PC-3 (cell line): ENCODE data around the gene TLN1. TPM values are rescaled to one million over a fixed set of nuclear protein-coding genes. Genes with fewer than 3 reads are reported as not detected.

ENCODE experiments used
- ATAC-seq: fragments of 200-7000 bp; cut with Tn5 transposase; 2 replicates; pipeline ENCODE4 v1.9.1; 2020; ENCODE audit warnings: mild to moderate bottlenecking, moderate library complexity
- BruUV-seq: library from RNA; stranded (reverse); fragments of 400-500 nt; replicated peaks from 2 replicates; lab custom pipeline; 2021; lab: Mats Ljungman, UMichigan
- CTCF ChIA-PET: fragments of 300-600 bp; sonication (Branson Sonifier 250); formaldehyde crosslinking; loops from one replicate; lab custom pipeline; 2022; ENCODE audit warnings: antibody characterized with exemption; lab: Charles Lee
- POLR2A ChIA-PET: fragments of 300-600 bp; sonication (Branson Sonifier 250); formaldehyde crosslinking; loops from one replicate; lab custom pipeline; 2022; ENCODE audit warnings: antibody characterized with exemption; ENCODE audit not compliant: unreplicated experiment; lab: Charles Lee
- DNase-seq: peaks from one replicate; pipeline ENCODE4 v3.0.0-alpha.2; 2015
- H2AFZ ChIP-seq: fragments of 300-600 bp; sonication (generic); 2 replicates; pipeline ENCODE4 v1.6.0; 2016; ENCODE audit warnings: antibody characterized with exemption, low read length
- H3F3A ChIP-seq: fragments of 300-600 bp; sonication (generic); one replicate; pipeline ENCODE4 v1.6.0; 2017; ENCODE audit warnings: antibody characterized with exemption, low read length, control low read depth, mild to moderate bottlenecking; ENCODE audit not compliant: unreplicated experiment
- H3K27ac ChIP-seq: fragments of 300-600 bp; sonication (generic); 2 replicates; pipeline ENCODE4 v1.5.1; 2016; ENCODE audit warnings: mild to moderate bottlenecking, low read length
- H3K27me3 ChIP-seq: fragments of 300-600 bp; sonication (generic); 2 replicates; pipeline ENCODE4 v1.6.1; 2016; ENCODE audit warnings: low read length, mixed read lengths
- H3K36me3 ChIP-seq: fragments of 300-600 bp; sonication (generic); 2 replicates; pipeline ENCODE4 v1.6.1; 2016; ENCODE audit warnings: low read depth, mixed run types, low read length, mixed read lengths
- H3K4me1 ChIP-seq: fragments of 300-600 bp; sonication (generic); 2 replicates; pipeline ENCODE4 v1.5.1; 2016; ENCODE audit warnings: low read length; ENCODE audit not compliant: insufficient read depth
- H3K4me2 ChIP-seq: fragments of 300-600 bp; sonication (generic); 2 replicates; pipeline ENCODE4 v1.6.0; 2016; ENCODE audit warnings: low read length
- H3K4me3 ChIP-seq: fragments of 300-600 bp; sonication (generic); 2 replicates; pipeline ENCODE4 v1.5.1; 2016; ENCODE audit warnings: mild to moderate bottlenecking, low read length, mixed read lengths
- H3K79me2 ChIP-seq: fragments of 300-600 bp; sonication (generic); 2 replicates; pipeline ENCODE4 v1.6.1; 2017; ENCODE audit warnings: low read length, mixed read lengths
- H3K9ac ChIP-seq: fragments of 300-600 bp; sonication (generic); 2 replicates; pipeline ENCODE4 v1.6.0; 2016; ENCODE audit warnings: mild to moderate bottlenecking, low read length
- H3K9me2 ChIP-seq: fragments of 300-600 bp; sonication (generic); replicated peaks from 2 replicates; pipeline ENCODE4 v1.6.1; 2016; ENCODE audit warnings: mixed run types, low read length, mixed read lengths
- H3K9me3 ChIP-seq: fragments of 300-600 bp; sonication (generic); 2 replicates; pipeline ENCODE4 v1.6.1; 2016; ENCODE audit warnings: low read length, mixed read lengths
- H4K20me1 ChIP-seq: fragments of 300-600 bp; sonication (generic); 2 replicates; pipeline ENCODE4 v1.6.1; 2016; ENCODE audit warnings: low read length, mixed read lengths
- CTCF ChIP-seq: fragments of 300-600 bp; sonication (generic); conservative IDR thresholded peaks from 2 replicates; pipeline ENCODE4 v1.5.1; 2017; ENCODE audit warnings: antibody characterized with exemption, low read depth, mild to moderate bottlenecking, low read length
- EZH2 ChIP-seq: fragments of 300-600 bp; sonication (generic); IDR thresholded peaks from one replicate; pipeline ENCODE4 v1.6.1; 2017; ENCODE audit warnings: antibody characterized with exemption, mild to moderate bottlenecking, low read length; ENCODE audit not compliant: unreplicated experiment
- EZH2phosphoT487 ChIP-seq: fragments of 300-600 bp; sonication (generic); IDR thresholded peaks from 2 replicates; pipeline ENCODE4 v1.6.1; 2018; ENCODE audit warnings: mild to moderate bottlenecking, antibody characterized with exemption, low read length, borderline replicate concordance
- intact Hi-C: fragments of 100-400 bp; cut with micrococcal nuclease; formaldehyde crosslinking; loops from 2 replicates; pipeline ENCODE4 v1.9.0; 2023
- total RNA-seq: library from RNA; depleted of rRNA; stranded (reverse); fragments of >200 nt; gene quantifications from 2 replicates; pipeline ENCODE4 v1.2.3, GENCODE V29; 2014

Gene TLN1
- total RNA-seq, 1 experiment from 2014 or later: 118 TPM

GRCh38 chr9:35700942-35701341 lies 31.1 kb downstream of the TLN1 start:
- Histone ChIP-seq H3K36me3 (peaks cover 50% of the 10 kb centered on the region), H3K4me2 (no peak overlapping the region), H3K9ac (no peak overlapping the region), H3K27me3 (no peaks in the 10 kb centered on the region), H4K20me1 (no peaks in the 10 kb centered on the region), H3K4me3 (no peak overlapping the region), H3K27ac (no peak overlapping the region), H3K4me1 (peaks cover 8% of the 10 kb centered on the region), H3F3A (no peaks in the 10 kb centered on the region), H3K9me3 (no peaks in the 10 kb centered on the region), H3K79me2 (no peaks in the 10 kb centered on the region), H3K9me2 (no peaks in the 10 kb centered on the region), H2AFZ (no peak overlapping the region)
- no peak for DNase-seq
- ChIA-PET POLR2A (no interaction called here), CTCF (no interaction called here)
- intact Hi-C loops: no loop called here
- no peak for TF ChIP-seq EZH2phosphoT487
- ATAC-seq: no peak
- BruUV-seq: no TSS peak

- ChIA-PET CTCF (no interaction called here), POLR2A (no interaction called here)
- Histone ChIP-seq H3K4me2 (no peak overlapping the region), H2AFZ (no peak overlapping the region), H3K79me2 (no peaks in the 10 kb centered on the region), H3K27me3 (no peaks in the 10 kb centered on the region), H3K4me1 (peaks cover 12% of the 10 kb centered on the region), H3K36me3 (peaks cover 45% of the 10 kb centered on the region), H3K4me3 (no peak overlapping the region), H3K9me3 (no peaks in the 10 kb centered on the region), H4K20me1 (no peaks in the 10 kb centered on the region), H3F3A (no peaks in the 10 kb centered on the region), H3K9me2 (no peaks in the 10 kb centered on the region), H3K27ac (no peak overlapping the region), H3K9ac (no peak overlapping the region)
- BruUV-seq: no TSS peak
- intact Hi-C loops: no loop called here
- DNase-seq (no peak), ATAC-seq (no peak)
- TF ChIP-seq EZH2 (no peak), CTCF (no peak), EZH2phosphoT487 (no peak)
These were observed 32.0 kb downstream of the TLN1 start for GRCh38 chr9:35700031-35700430.

- no peaks in the 10 kb centered on the region for H3K79me2 ChIP-seq
- POLR2A ChIA-PET: no interaction called here
- CTCF ChIA-PET: no interaction called here
- H3K9me2 ChIP-seq: no peaks in the 10 kb centered on the region
- H3K36me3 ChIP-seq: peaks cover 33% of the 10 kb centered on the region
- ATAC-seq (no peak), DNase-seq (no peak)
- H2AFZ ChIP-seq: no peak overlapping the region
- no peaks in the 10 kb centered on the region for H3K9me3 ChIP-seq
- TF ChIP-seq EZH2phosphoT487 (no peak), EZH2 (no peak), CTCF (no peak)
- no peaks in the 10 kb centered on the region for H3F3A ChIP-seq
- no peak overlapping the region for H3K4me3 ChIP-seq
- H3K27me3 ChIP-seq: no peaks in the 10 kb centered on the region
- no TSS peak for BruUV-seq
- H3K9ac ChIP-seq: no peak overlapping the region
- intact Hi-C loops: loop anchor here (5.0 kb wide), 1 partner anchor 41 kb away; the partner anchor contains the start of genes CCDC107 and RMRP
- no peaks in the 10 kb centered on the region for H4K20me1 ChIP-seq
- H3K27ac ChIP-seq: no peak overlapping the region
- H3K4me2 ChIP-seq: no peak overlapping the region
- peaks cover 12% of the 10 kb centered on the region for H3K4me1 ChIP-seq
These were observed 33.8 kb downstream of the TLN1 start for GRCh38 chr9:35698231-35698630.
